A549 (cell line): Measurements from ENCODE around the gene ZNF786. TPM values are rescaled to one million over a fixed set of nuclear protein-coding genes. Genes with fewer than 3 reads are reported as not detected.

Experiments used
- polyA plus RNA-seq, 4 experiments: library from polyadenylated mRNA; depleted of rRNA in 3 of 4; stranded (reverse); fragments of >200 nt; fragmentation: RNase III in 1 of 4; extraction: RNeasy Plus Mini Kit Qiagen cat#74134 plus additional on column Dnase treatment in 1 of 4; gene quantifications; 2 replicates in 3 of 4; 3 replicates in 1 of 4; pipeline ENCODE4 v1.2.3, GENCODE V29; 2011 to 2017
- small RNA-seq, 6 experiments: library from RNA; depleted of rRNA; stranded (forward); fragments of <200 nt; gene quantifications; one replicate each; pipeline ENCODE3, GENCODE V24; 2012
- TF ChIP-seq, protein P1 (sequence below): fragments of 150-350 bp; IDR thresholded peaks from 2 replicates; pipeline ENCODE4 v1.6.1; 2014; ENCODE audit warnings: low read depth, mild to moderate bottlenecking, low read length
- TF ChIP-seq, protein P2 (sequence below): fragments of 450-650 bp; IDR thresholded peaks from 2 replicates; pipeline ENCODE4 v1.6.1; 2014; ENCODE audit warnings: antibody characterized with exemption

Gene ZNF786
- polyA plus RNA-seq, 2 of the 4 experiments (the other 2 are of a cell fraction) = 4.6 to 4.9 TPM

DNA sequence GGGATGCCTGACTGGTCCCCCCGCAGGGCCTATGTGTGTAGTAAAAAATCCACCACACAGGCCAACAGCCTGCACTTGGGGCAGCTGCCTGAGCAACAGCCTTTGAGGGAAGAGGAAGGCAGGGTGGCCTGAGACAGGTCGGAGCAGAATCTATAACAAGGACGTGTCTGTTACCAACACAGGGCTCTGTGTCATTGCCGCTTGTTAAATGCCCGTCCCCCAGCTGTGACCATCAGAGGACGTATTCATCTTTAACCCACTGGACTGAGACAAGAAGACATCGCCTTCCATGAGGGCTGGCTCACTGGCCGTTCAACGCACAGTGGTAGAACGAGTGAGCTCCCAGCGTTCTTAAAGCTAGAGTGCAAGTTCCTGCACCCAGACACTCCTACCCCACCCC is 70.0 kb downstream of the ZNF786 start (continued):
- TF ChIP-seq, protein P1, sequence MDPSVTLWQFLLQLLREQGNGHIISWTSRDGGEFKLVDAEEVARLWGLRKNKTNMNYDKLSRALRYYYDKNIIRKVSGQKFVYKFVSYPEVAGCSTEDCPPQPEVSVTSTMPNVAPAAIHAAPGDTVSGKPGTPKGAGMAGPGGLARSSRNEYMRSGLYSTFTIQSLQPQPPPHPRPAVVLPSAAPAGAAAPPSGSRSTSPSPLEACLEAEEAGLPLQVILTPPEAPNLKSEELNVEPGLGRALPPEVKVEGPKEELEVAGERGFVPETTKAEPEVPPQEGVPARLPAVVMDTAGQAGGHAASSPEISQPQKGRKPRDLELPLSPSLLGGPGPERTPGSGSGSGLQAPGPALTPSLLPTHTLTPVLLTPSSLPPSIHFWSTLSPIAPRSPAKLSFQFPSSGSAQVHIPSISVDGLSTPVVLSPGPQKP = no peak
- TF ChIP-seq, protein P2, sequence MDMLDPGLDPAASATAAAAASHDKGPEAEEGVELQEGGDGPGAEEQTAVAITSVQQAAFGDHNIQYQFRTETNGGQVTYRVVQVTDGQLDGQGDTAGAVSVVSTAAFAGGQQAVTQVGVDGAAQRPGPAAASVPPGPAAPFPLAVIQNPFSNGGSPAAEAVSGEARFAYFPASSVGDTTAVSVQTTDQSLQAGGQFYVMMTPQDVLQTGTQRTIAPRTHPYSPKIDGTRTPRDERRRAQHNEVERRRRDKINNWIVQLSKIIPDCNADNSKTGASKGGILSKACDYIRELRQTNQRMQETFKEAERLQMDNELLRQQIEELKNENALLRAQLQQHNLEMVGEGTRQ = no peak

Small RNA genes lying within 50 kb of the gene (small RNA-seq; reads per million reads assigned to genes)
- 0 reads per million in 6 experiments for gene COX6B1P1
- gene RN7SL521P = 0 to 0.12 (median 0) reads per million in 6 experiments
- gene RNU6-650P = 0 to 3.1 (median 0.48) reads per million in 6 experiments

Other genes with a start within 250 kb of the ZNF786 start
- gene EZH2, start 206.4 kb downstream of the ZNF786 start, polyA plus RNA-seq (2011; rRNA removed) = 37.3 and 45.7 TPM in 2 replicates
- gene EZH2, start 206.4 kb downstream of the ZNF786 start, polyA plus RNA-seq (2017; fragmentation: RNase III; extraction: RNeasy Plus Mini Kit Qiagen cat#74134 plus additional on column Dnase treatment) = 34.4 to 36.6 TPM (median 35.6 TPM) in 3 replicates
- 186 and 214 TPM in 2 replicates for gene PDIA4, start 62.2 kb downstream of the ZNF786 start, polyA plus RNA-seq (2011; rRNA removed)
- 161 to 175 TPM (median 174 TPM) in 3 replicates for gene PDIA4, start 62.2 kb downstream of the ZNF786 start, polyA plus RNA-seq (2017; fragmentation: RNase III; extraction: RNeasy Plus Mini Kit Qiagen cat#74134 plus additional on column Dnase treatment)
- gene ZNF425, start 35.6 kb upstream of the ZNF786 start, polyA plus RNA-seq (2011; rRNA removed) = 0.80 and 1.0 TPM in 2 replicates
- 1.6 to 2.2 TPM (median 1.6 TPM) in 3 replicates for gene ZNF425, start 35.6 kb upstream of the ZNF786 start, polyA plus RNA-seq (2017; fragmentation: RNase III; extraction: RNeasy Plus Mini Kit Qiagen cat#74134 plus additional on column Dnase treatment)
- 8.1 and 8.4 TPM in 2 replicates for gene ZNF398, start 56.7 kb upstream of the ZNF786 start, polyA plus RNA-seq (2011; rRNA removed)
- gene ZNF398, start 56.7 kb upstream of the ZNF786 start, polyA plus RNA-seq (2017; fragmentation: RNase III; extraction: RNeasy Plus Mini Kit Qiagen cat#74134 plus additional on column Dnase treatment) = 6.5 to 7.0 TPM (median 6.6 TPM) in 3 replicates
- gene ZNF282, start 104.8 kb upstream of the ZNF786 start, polyA plus RNA-seq (2011; rRNA removed) = 8.8 and 11.9 TPM in 2 replicates
- gene ZNF282, start 104.8 kb upstream of the ZNF786 start, polyA plus RNA-seq (2017; fragmentation: RNase III; extraction: RNeasy Plus Mini Kit Qiagen cat#74134 plus additional on column Dnase treatment) = 15.1 to 18.4 TPM (median 16.7 TPM) in 3 replicates
- 5.3 and 5.5 TPM in 2 replicates for gene ZNF212, start 148.9 kb upstream of the ZNF786 start, polyA plus RNA-seq (2011; rRNA removed)
- 6.0 to 7.9 TPM (median 6.7 TPM) in 3 replicates for gene ZNF212, start 148.9 kb upstream of the ZNF786 start, polyA plus RNA-seq (2017; fragmentation: RNase III; extraction: RNeasy Plus Mini Kit Qiagen cat#74134 plus additional on column Dnase treatment)
- gene ZNF783, start 171.5 kb upstream of the ZNF786 start, polyA plus RNA-seq (2011; rRNA removed) = 8.0 and 9.9 TPM in 2 replicates
- gene ZNF783, start 171.5 kb upstream of the ZNF786 start, polyA plus RNA-seq (2017; fragmentation: RNase III; extraction: RNeasy Plus Mini Kit Qiagen cat#74134 plus additional on column Dnase treatment) = 6.6 to 10.1 TPM (median 7.4 TPM) in 3 replicates